Ovary (tissue), 3 donors: ENCODE measurements around the gene DONSON.

Source experiments
- EP300 ChIP-seq: sonication (generic); formaldehyde crosslinking; IDR thresholded peaks from one replicate; pipeline ENCODE4 v1.6.1; 2017; ENCODE audit warnings: antibody characterized with exemption
- POLR2A ChIP-seq: fragments of 450-650 bp; IDR thresholded peaks from one replicate; pipeline ENCODE4 v1.6.1; 2017; ENCODE audit warnings: antibody characterized with exemption, mild to moderate bottlenecking, moderate library complexity
- TF ChIP-seq, protein P1 (sequence below), 3 donors: fragments of 450-650 bp in 2 of 3; fragments of 200-600 bp in 1 of 3; IDR thresholded peaks; one replicate each; pipeline versions ENCODE4 v1.5.1 to v1.8.0; 2016 to 2022; ENCODE audit warnings: antibody characterized with exemption in 3 of 3, mild to moderate bottlenecking in 1 of 3
- donor health status: DM: no; HTN: no; CAD: no.

DNA sequence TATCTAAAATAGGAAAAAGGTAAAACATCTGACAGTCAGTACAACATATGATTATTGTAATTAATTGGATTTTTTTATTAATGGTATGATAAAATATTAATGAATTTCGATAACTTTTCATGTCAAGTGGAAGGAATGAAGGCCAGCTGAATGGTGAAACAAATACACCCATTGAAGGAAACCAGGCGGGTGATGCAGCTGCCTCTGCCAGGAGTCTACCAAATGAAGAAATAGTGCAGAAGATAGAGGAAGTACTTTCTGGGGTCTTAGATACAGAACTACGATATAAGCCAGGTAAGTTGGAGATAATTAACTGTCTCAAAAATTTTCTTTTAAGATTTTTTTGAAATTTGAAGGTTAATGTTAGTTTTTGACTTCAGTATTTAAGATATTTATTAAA, 42.4 kb downstream of the DONSON start:
- TF ChIP-seq EP300 (no peak), POLR2A (no peak)
- TF ChIP-seq, protein P1, sequence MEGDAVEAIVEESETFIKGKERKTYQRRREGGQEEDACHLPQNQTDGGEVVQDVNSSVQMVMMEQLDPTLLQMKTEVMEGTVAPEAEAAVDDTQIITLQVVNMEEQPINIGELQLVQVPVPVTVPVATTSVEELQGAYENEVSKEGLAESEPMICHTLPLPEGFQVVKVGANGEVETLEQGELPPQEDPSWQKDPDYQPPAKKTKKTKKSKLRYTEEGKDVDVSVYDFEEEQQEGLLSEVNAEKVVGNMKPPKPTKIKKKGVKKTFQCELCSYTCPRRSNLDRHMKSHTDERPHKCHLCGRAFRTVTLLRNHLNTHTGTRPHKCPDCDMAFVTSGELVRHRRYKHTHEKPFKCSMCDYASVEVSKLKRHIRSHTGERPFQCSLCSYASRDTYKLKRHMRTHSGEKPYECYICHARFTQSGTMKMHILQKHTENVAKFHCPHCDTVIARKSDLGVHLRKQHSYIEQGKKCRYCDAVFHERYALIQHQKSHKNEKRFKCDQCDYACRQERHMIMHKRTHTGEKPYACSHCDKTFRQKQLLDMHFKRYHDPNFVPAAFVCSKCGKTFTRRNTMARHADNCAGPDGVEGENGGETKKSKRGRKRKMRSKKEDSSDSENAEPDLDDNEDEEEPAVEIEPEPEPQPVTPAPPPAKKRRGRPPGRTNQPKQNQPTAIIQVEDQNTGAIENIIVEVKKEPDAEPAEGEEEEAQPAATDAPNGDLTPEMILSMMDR (IDR thresholded peaks at IDR 0.05): no peak
